ENCODE data around the gene NPLOC4.

The NPLOC4 gene

DNA sequence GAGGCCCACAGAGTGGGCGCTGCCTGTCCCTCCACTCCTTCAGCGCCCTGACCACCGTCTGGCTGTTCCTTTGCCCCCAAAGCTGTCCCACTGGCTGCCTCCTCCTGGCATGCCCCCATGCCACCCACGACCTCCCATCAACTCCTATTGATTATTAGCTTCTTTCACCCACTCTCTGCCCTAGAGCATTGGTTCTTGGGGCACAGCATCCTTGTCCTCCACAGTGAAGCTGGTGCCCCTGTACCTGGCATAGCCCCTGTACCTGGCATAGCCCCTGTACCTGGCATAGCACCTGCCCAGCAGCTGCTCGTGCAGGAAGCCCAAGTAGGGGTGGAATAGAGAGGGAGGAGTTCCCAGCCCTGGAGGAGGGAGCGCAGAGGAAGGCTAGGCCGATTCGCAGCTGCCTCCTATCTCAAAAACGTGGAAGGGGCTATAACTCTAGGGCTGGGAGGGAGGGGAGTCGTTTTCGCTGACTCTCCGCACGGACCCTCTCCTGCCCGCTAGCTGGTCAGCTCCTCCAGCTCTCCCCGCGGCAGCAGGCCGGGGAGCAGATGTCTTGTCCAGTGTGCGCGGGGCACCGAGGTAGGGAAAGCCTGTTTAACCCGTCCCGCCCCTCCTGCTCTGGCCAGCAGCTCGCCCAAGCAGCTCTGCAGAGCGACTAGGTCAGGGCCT lies 118.7 kb downstream of the NPLOC4 start:
- no peak for DNase-seq (ENCODE audit: low read depth)

DNA sequence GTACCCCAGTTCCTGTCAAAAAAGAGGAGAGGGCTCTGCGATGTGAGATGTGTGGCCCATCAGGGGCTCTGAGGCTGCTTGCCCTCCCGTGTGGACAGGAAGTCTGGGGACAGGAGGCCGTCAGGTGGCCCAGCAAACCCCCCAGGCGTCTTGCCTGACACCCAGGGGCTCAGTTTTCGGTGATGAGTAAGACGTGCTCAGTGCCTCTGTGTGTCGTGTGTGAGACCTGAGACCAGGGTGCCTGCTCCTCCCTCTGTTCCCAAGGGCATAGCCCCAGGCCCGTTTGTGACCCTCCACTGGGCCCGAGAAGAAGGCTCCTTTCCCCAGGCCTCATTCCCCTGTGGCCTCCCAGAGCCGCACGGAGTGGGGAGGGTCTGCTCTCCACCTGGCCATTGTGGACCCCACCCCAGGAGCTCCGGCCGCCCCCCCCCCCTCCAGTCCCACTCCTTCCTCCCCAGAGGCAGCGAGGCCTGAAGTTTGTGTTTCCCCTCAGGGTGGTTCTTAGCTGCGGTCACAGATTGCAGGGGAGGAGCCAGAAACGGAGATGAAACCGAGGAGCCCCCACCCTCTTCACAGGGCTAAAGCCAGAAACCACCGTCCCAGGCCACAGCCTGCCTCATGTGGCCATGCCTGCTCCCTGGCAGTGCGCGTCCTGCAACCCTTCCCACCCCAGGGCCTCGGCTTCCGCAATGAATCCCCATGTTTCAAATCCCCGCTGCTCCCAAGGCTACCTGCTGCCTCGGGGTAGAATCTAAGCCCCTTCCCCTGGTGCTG lies 119.4 kb downstream of the NPLOC4 start:
- no peak for DNase-seq (ENCODE audit: low read depth)

DNA sequence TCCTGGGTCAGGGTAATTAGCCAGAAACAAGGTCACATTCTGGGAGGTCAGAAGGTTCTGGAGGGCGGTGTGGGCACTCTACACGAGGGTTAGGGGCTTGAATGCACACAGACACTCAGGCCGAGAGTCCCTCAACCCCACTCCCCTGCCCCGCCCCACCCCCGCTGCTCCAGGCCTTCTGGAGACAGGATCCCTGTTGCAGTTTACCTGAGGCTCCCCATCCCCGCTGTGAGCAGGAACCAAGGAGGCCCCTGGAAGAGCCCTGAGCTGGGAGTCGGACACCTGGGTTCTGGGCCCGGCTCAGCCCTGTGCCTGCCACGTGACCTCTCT lies 119.9 kb downstream of the NPLOC4 start:
- no peak for DNase-seq (ENCODE audit: low read depth)

DNA sequence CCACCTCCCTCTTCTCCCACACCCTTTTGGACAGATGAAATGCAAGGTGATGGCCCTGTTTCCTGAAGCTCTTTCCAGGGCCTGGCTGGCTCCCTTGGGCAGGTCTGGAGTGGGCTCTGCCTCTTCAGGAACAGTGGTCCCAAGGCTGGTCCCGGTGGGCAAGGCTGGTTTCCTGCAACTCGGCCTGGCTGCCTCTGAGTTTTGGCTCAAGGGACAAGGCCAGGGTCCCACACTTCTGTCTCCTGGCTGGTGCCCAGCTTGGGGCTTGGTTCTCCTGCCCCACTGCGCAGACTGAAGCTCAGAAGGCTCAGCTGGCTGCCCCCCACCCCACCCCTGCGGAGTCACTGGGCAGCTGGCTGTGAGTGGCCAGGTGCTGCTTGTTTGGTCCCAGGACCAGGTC lies 120.5 kb downstream of the NPLOC4 start:
- no peak for DNase-seq (ENCODE audit: low read depth)

DNA sequence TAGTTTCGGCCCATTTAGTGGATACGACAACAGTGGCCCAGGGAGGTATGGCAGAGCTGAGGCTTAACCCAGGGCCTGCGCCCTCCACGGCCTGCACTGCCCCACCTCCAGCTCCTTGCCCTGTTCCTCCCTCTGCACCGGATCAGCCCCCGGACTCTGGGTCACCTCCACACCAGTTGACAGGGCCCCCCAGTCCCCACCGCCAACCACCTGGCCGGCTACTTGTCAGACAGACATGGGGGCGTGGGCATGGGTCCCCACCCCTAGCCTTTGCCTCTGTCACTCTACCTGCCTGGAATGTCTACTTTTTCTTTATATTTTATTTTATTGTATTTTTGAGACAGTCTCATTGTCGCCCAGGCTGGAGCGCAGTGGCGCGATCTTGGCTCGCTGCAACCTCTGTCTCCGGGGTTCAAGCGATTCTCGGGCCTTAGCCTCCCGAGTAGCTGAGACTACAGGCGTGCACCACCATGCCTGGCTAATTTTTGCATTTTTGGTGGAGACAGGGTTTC lies 121.3 kb downstream of the NPLOC4 start:
- no peak for DNase-seq (ENCODE audit: low read depth)

DNA sequence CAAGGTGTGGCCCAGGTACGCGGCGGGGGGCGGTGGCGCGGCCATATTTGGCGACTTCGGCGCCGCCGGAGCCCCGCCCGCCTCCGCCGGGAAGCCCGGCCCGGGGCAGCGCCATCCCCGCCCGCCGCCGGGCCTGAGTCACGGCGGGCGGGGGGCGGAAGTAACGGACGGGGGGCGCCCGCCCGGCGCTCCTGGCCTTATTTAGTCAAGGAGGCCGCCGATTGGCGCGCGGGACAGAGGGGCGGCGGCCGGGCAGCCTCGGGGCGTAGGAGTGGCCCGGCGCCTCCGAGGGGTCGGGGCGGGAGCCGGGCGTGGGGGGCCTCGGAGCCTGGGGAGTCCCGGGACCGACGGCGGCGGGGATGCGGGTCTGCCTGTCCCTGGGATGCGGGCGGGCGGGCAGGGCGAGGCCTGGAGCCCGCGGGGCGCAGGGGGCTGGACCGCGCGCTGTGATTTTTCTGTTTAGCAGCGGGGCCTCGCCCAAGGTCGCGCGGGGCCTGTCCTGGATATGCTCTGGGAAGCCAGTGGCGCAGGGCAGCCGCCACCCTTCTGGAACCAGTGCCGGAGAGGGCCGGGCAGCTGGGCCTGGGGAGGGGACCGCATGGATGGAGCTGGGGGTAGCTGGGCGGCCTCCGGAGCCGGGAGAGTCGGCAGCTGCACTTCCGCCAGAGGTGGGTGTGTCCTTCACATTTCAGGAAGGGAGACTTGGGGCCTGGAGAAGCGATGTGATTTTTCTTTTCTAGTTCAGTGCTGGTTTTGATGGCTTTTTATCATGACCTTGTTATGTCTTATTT lies 122.0 kb downstream of the NPLOC4 start:
- DNase-seq (ENCODE audit: low read depth) = no peak

DNA sequence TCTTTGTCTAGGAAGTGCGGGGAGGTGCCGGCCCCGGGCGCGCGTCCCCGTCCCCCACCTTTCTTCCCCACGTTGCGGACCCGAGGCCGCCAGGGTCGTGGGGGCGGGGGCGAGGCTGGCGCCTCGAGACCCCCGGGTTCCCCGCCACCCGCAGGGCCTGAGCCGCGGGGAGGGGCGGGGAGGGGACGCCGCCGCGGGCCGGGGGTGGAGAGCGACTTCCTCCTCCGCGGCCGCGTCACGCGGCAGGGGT lies 122.5 kb downstream of the NPLOC4 start:
- DNase-seq (ENCODE audit: low read depth) = no peak

DNA sequence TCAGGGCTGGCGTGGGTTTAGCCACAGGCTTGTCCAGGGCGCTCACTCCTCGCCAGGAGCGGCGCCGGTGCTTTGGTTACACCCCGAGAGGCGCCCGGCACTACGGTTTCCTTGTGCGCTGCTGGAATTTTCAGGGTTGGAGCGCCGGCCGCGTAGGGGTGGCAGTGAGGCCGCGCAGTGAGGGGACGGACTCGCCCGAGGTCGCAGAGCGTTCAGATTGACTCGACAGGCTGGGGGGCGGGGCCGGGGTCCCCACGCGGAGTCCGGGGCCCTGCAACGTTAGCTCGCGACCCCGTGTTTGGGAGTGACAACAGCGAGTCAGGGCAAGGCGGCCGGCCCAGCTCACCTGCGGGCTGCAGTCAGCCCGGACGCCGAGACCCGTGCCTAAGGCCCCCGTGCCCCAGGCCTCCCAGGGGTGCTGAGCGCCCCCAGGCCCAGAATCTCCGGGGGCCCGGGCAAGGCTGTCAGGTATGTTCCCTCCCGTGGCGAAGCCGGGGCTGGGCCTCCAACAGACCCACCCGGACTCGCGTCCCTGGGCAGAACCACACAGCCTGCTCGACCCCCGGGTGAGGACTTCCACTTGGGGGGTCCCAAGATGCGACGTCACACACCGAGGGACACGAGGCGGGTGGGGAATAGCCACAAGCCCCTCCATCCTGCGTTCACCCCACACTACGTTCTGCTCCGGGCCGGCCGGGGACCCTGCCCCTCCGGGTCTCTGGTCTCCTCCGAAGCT lies 123.0 kb downstream of the NPLOC4 start:
- DNase-seq (ENCODE audit: low read depth) = no peak

DNA sequence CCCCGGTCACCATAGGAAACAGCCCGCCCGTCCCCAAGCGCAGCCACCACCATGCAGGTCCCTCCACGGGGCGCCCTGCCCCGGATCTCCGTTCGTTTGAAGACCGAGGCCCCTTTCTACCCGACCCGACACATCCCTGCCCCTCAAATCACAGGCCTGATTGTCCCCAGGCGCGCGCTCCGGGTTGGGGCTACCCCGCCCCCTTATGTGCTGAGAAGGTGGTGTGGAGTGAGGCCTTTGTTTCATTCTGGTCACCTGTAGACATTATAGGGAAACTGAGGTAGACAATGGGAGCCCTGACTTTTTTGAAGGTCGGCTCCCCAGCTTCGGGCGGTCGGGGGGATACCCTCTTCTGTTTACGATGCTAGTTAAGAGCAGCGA lies 123.5 kb downstream of the NPLOC4 start:
- DNase-seq (ENCODE audit: low read depth) = no peak

DNA sequence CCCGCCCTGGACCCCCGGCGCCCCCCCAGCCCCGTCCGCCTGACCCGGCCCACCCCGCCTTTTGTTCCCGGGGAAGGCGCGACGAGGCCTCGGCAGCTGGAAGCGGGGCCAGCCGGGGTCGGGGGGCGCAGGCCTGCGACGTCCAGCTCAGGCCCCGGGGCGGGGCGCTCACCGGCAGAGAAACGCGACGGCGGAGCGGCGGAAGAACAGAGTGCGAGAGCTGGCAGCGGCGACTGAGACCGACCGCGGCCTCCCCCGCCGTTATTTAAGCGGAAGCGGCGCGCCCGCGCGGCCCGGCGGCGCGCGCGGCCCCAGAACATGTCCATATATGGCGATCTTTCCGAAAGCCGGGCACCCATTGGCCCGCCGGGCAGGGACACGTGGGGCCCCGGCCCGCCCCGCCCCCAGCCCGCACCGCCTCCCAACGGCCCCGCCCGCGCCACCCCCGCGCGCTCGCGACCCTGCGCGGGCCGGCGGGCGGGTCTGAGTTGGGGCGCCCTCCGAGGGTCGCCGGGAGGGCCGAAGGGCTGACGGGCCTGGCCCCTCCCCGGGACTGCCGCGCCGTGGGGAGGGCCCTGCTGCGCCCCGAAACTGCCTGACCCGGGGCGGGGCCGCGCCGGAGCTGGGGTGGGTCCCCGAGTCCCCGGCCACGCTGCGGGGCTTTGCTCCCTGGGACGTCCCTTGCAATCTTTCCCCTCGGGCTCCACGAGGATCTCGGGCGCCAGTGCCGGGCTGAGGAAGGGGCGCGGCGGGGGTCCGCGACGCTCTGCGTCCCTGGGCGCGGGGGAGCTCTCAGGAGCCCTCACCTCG lies 124.1 kb downstream of the NPLOC4 start, which contains the start of gene ACTG1:
Gene ACTG1 (minus strand): TSS at position 238 of the 810 bp plus-strand sequence. CDS start 445 bp downstream, outside the sequence.
- DNase-seq (ENCODE audit: low read depth) = peak; percentile 50

DNA sequence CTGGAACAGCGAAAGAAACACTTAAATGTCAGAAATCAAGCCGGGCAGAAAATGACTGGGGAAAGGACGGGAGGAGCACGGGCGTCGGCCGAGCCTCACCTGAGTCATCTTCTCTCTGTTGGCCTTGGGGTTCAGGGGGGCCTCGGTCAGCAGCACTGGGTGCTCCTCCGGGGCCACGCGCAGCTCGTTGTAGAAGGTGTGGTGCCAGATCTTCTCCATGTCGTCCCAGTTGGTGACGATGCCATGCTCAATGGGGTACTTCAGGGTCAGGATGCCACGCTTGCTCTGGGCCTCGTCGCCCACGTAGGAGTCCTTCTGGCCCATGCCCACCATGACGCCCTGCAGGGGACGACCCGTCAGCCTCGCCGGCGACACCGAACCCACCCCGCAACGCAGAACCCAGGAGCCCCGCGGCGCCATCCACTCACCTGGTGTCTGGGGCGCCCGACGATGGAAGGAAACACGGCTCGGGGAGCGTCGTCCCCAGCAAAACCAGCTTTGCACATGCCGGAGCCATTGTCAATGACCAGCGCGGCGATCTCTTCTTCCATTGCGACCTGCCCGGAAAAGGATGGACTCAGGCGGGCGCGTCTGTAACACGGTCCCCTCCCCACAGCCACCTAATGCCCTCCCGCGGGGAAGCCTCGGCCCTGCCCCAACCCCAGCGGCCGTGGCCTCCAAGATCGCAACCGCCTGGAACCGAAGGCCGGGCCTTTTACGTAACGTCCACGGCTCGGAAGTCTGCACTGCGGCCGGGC lies 124.9 kb downstream of the NPLOC4 start:
- DNase-seq (ENCODE audit: low read depth) = no peak

DNA sequence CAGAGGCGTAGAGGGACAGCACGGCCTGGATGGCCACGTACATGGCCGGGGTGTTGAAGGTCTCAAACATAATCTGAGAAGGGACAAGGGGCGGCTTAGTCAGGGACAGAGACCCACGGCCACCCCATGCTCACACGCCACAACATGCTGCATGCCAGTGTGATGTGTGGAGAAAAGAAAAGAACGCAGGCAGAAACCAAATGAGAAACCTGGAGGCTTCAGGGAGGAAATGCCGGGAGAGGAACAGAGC lies 125.4 kb downstream of the NPLOC4 start:
- DNase-seq (ENCODE audit: low read depth) = no peak

DNA sequence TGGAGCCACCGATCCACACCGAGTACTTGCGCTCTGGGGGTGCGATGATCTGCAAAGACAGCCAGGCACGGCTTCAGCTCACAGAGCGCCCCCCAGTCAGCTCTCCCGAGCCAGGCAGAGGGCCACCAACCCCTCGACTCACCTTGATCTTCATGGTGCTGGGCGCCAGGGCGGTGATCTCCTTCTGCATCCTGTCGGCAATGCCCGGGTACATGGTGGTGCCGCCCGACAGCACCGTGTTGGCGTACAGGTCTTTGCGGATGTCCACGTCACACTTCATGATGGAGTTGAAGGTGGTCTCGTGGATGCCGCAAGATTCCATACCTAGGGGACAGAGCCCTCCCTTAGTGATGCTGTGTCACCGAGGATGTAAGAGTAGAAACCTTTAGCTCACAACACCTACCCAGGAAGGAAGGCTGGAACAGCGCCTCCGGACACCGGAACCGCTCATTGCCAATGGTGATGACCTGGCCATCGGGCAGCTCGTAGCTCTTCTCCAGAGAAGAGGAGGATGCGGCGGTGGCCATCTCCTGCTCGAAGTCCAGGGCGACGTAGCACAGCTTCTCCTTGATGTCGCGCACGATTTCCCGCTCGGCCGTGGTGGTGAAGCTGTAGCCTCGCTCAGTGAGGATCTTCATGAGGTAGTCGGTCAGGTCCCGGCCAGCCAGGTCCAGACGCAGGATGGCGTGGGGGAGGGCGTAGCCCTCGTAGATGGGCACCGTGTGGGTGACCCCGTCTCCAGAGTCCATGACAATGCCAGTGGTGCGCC lies 125.9 kb downstream of the NPLOC4 start:
- DNase-seq (ENCODE audit: low read depth) = no peak

DNA sequence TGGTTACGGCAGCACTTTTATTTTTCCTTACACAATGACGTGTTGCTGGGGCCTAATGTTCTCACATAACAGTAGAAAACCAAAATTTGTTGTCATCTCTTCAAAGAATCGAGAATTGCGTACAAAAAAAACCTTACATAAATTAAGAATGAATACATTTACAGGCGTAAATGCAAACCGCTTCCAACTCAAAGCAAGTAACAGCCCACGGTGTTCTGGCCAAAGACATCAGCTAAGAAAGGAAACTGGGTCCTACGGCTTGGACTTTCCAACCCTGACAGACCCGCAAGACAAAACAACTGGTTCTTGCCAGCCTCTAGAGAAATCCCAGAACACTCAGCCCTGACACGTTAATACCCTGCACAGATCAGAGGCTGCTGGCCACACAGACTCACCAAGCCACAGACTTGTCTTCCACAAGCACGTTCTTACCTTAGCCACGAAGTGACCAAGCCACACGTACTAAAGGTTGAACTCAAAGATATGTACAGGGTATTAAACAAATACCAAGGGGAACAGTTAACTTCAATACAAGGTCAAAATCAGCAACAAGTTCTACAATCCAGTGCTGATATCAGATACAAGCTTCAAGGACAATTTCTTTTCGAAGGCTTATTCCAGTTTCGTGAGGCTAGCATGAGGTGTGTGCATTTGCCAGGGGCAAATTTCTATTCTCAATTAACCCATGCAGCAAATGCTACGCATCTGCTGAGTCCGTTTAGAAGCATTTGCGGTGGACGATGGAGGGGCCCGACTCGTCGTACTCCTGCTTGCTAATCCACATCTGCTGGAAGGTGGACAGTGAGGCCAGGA lies 126.7 kb downstream of the NPLOC4 start:
- no peak for DNase-seq (ENCODE audit: low read depth)

DNA sequence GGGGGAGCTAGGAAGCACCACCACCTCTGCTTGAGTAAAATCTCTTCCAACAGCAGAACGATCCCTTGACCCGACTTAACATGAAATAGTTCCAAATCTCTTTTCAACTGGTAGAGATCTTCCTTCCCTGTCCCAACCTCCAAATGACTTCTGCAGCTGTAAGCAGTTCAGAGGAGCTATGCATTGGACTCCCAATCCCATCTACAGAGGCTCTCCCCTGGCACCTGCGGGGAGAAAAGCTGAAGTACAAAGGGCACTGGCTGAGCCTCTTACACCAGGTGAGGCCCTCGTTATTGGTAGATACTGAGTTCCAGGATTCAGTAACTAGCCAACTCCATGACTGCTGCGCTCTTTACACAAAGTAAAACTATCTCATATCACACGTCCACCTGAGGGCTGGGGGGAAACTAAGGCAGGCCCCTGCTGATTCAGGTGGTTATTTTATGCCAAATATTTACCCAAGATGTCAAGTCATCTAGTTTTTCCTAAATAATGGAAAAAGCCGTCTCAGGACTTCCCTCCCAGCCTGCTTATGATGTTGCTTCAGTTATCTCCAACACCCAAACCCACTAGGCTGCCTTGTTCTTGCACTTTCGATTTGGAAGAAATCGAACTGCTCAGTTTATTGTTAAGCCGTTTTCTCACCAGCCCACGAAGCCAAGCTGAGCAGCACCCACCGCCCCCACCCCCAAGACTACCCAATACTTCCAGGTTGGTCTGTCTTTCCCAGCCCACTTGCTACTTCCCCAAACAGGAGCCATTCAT lies 127.5 kb downstream of the NPLOC4 start:
- no peak for DNase-seq (ENCODE audit: low read depth)

DNA sequence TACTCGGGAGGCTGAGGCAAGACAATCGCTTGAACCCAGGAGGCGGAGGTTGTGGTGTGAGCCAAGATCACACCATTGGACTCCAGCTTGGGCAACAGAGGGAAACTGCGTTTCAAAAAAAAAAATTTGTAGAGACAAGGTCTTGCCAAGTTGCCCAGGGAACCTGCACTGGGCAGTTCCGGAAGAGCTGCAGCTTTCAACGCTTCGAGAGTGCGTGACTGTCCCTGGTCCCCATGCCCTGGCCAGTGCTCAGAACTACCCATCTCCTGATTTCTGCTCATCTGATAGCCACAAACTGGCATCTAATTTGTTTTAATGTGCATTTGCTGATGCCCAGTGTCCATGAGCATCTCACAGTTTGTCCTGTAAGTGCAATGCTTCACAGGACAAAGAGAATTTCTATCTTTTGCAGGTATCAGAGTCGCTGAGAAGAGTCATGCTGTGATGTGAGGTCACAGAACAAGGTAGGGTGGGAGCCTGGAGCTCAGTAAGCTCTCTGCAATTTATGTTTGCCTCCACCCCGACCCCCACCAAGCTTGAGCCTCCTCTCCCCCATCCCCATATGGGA lies 128.2 kb downstream of the NPLOC4 start:
- no peak for DNase-seq (ENCODE audit: low read depth)
